ENCODE measurements around the gene RASGRP1. TPM values are rescaled to one million over a fixed set of nuclear protein-coding genes. Genes with fewer than 3 reads are reported as not detected.
A peak's percentile ranks its signal among the peaks of the same experiment; 100 is the strongest.

The RASGRP1 gene
- total and polyA plus RNA-seq, 10 of the 15 experiments (the other 5 are each of a cell fraction or from before 2014, with no cell fraction given): 5.6 to 234 (median 20.9) TPM

GRCh38 chr15:38557921-38558320 is 6.7 kb downstream of the RASGRP1 start:
- Histone ChIP-seq H4K20me1 (ENCODE audit: control insufficient read depth, insufficient read depth) (no peaks in the 10 kb centered on the region), H3K27me3 (replicated peaks in 1 of 2; ENCODE audit: control insufficient read depth in 2 of 2, insufficient read depth in 2 of 2, low read length in 1 of 2) (no peaks in the 10 kb centered on the region), H3K9me3 (replicated peaks; ENCODE audit: control insufficient read depth, insufficient read depth, low read length) (no peaks in the 10 kb centered on the region), H3K4me1 (ENCODE audit: control insufficient read depth, insufficient read depth, low read length) (peaks cover 75% of the 10 kb centered on the region), H3K9ac (ENCODE audit: control insufficient read depth, insufficient read depth, low read length) (peak overlapping the region; percentile 49), H2AFZ (ENCODE audit: control insufficient read depth, low read depth, low read length) (peak overlapping the region; percentile 70), H3K27ac (ENCODE audit: control insufficient read depth, insufficient read depth) (peak overlapping the region; percentile 72), H3K79me2 (ENCODE audit: control insufficient read depth, insufficient read depth, low read length) (peaks cover 57% of the 10 kb centered on the region), H3K4me2 (ENCODE audit: control insufficient read depth, insufficient read depth) (peak overlapping the region; percentile 89), H3K36me3 (ENCODE audit: control insufficient read depth in 2 of 2, insufficient read depth in 2 of 2, low read length in 1 of 2) (peaks cover 0 to 3% of the 10 kb centered on the region in 2 experiments; a peak in 1 of 4 replicates), H3K4me3 (peak overlapping the region; percentile 75; the same call in 1 of the 2 replicates)
- intact Hi-C loops (cut with micrococcal nuclease; ENCODE audit: unreplicated experiment): no loop called here
- ChIA-PET POLR2A (interaction anchor here (1.3 to 1.8 kb wide), 4 partner anchors 35 to 114 kb away, joined by 4 to 5 read pairs (median 4); no protein-coding TSS in a partner anchor), RAD21 (ENCODE audit: unreplicated experiment) (interaction anchor here (0.6 to 4.1 kb wide), 2 partner anchors 23 to 73 kb away, joined by 3 to 18 read pairs; no protein-coding TSS in a partner anchor), SMC1A (ENCODE audit: uncharacterized antibody, unreplicated experiment) (interaction anchor here (1.4 to 7.8 kb wide), 3 partner anchors 115 to 131 kb away, joined by 5 to 77 read pairs (median 11); no protein-coding TSS in a partner anchor), CTCF (interaction anchor here (1.1 to 1.5 kb wide), 2 partner anchors 118 to 132 kb away, joined by 3 to 5 read pairs; no protein-coding TSS in a partner anchor)
- ATAC-seq (no peak), FAIRE-seq (no peak), DNase-seq (ENCODE audit: low read depth, low spot score) (no peak)
- in situ Hi-C loops (cut with MboI): no loop called here
- TF ChIP-seq RFX5 (IDR thresholded peaks at IDR 0.05; ENCODE audit: low read depth, low read length) (no peak), CREM (IDR thresholded peaks at IDR 0.05; ENCODE audit: low read depth) (0 out of 2 replicates have a peak, but pooled peaks have one; percentile 16), CREB1 (IDR thresholded peaks at IDR 0.05; ENCODE audit: low read depth) (peak; percentile 17; the same call in 1 of the 2 replicates), YY1 (IDR thresholded peaks at IDR 0.05; ENCODE audit: low read depth, low read length) (peak; percentile 63; the same call in 1 of the 2 replicates), SPI1 (IDR thresholded peaks at IDR 0.05; ENCODE audit: borderline replicate concordance, insufficient read depth, low read depth, low read length) (peak; percentile 71)
- BruUV-seq (replicated peaks): no TSS peak
- 5% methylated on average over 10 of the region's 10 CpGs for WGBS (ENCODE audit: insufficient coverage, insufficient replicate concordance, low lambda C conversion rate, missing lambda C conversion rate)

- SMC1A ChIA-PET (ENCODE audit: uncharacterized antibody, unreplicated experiment): interaction anchor here (1.0 to 7.8 kb wide), 13 partner anchors 25 to 146 kb away, joined by 3 to 77 read pairs (median 5); no protein-coding TSS in a partner anchor
- FAIRE-seq (no peak), DNase-seq (ENCODE audit: low read depth, low spot score) (no peak), ATAC-seq (peak; percentile 57)
- Histone ChIP-seq H3K9ac (ENCODE audit: control insufficient read depth, insufficient read depth, low read length) (no peak overlapping the region), H3K27me3 (replicated peaks in 1 of 2; ENCODE audit: control insufficient read depth in 2 of 2, insufficient read depth in 2 of 2, low read length in 1 of 2) (no peaks in the 10 kb centered on the region), H3K4me2 (ENCODE audit: control insufficient read depth, insufficient read depth) (peak overlapping the region; percentile 7; the same call in 1 of the 2 replicates), H3K4me1 (ENCODE audit: control insufficient read depth, insufficient read depth, low read length) (peaks cover 54% of the 10 kb centered on the region), H2AFZ (ENCODE audit: control insufficient read depth, low read depth, low read length) (no peak overlapping the region), H4K20me1 (ENCODE audit: control insufficient read depth, insufficient read depth) (no peaks in the 10 kb centered on the region), H3K27ac (ENCODE audit: control insufficient read depth, insufficient read depth) (peak overlapping the region; percentile 59), H3K79me2 (ENCODE audit: control insufficient read depth, insufficient read depth, low read length) (peaks cover 45% of the 10 kb centered on the region), H3K4me3 (no peak overlapping the region), H3K9me3 (replicated peaks; ENCODE audit: control insufficient read depth, insufficient read depth, low read length) (no peaks in the 10 kb centered on the region), H3K36me3 (ENCODE audit: control insufficient read depth in 2 of 2, insufficient read depth in 2 of 2, low read length in 1 of 2) (peaks cover 0 to 3% of the 10 kb centered on the region in 2 experiments; a peak in 1 of 4 replicates)
- 48% methylated on average over 5 of the region's 5 CpGs for WGBS (ENCODE audit: insufficient coverage, insufficient replicate concordance, low lambda C conversion rate, missing lambda C conversion rate)
- RAD21 ChIA-PET (ENCODE audit: unreplicated experiment): interaction anchor here (0.8 to 6.5 kb wide), 10 partner anchors 64 to 144 kb away, joined by 3 to 38 read pairs (median 4); no protein-coding TSS in a partner anchor
- in situ Hi-C loops (cut with MboI) (no loop called here), intact Hi-C loops (cut with micrococcal nuclease; ENCODE audit: unreplicated experiment) (no loop called here)
- POLR2A ChIA-PET: interaction anchor here (1.0 to 1.8 kb wide), 6 partner anchors 8 to 142 kb away, joined by 3 to 5 read pairs (median 4); no protein-coding TSS in a partner anchor
- CTCF ChIA-PET: interaction anchor here (1.0 to 5.7 kb wide), 3 partner anchors 67 to 128 kb away, joined by 3 to 34 read pairs (median 5); no protein-coding TSS in a partner anchor
- no TSS peak for BruUV-seq (replicated peaks)
- peak; percentile 47; the same call in 1 of the 2 replicates for TF ChIP-seq RUNX3 (IDR thresholded peaks at IDR 0.05; ENCODE audit: low read length)
- peak; percentile 68 for TF ChIP-seq ZNF687 (IDR thresholded peaks at IDR 0.05)
- TF ChIP-seq JUNB (IDR thresholded peaks at IDR 0.05): peak; percentile 16; the same call in 1 of the 2 replicates
- peak; percentile 31; the same call in 1 of the 2 replicates for TF ChIP-seq ZNF384 (IDR thresholded peaks at IDR 0.05; ENCODE audit: borderline replicate concordance, low read depth, low read length)
- TF ChIP-seq TARDBP (IDR thresholded peaks at IDR 0.05; ENCODE audit: borderline replicate concordance): no peak
- TF ChIP-seq EP300 (IDR thresholded peaks at IDR 0.05; ENCODE audit: borderline replicate concordance in 1 of 2, control insufficient read depth in 1 of 2, low read depth in 2 of 2, low read length in 2 of 2): no peak
- TF ChIP-seq ZBED1 (IDR thresholded peaks at IDR 0.05; ENCODE audit: borderline replicate concordance): no peak
These were observed 8.8 kb downstream of the RASGRP1 start for GRCh38 chr15:38555686-38556334.

All from GM12878 (cell line).